H9 (cell line): ENCODE data around the gene CCDC170. TPM values are rescaled to one million over a fixed set of nuclear protein-coding genes. Genes with fewer than 3 reads are reported as not detected.

Source experiments
- DNase-seq: peaks from one replicate; pipeline ENCODE4 v3.0.0-alpha.2; 2017
- H2AFZ ChIP-seq: one replicate; pipeline ENCODE4 v1.6.1; 2013; ENCODE audit warnings: mild to moderate bottlenecking, low read length, control low read depth, moderate library complexity
- H2AK5ac ChIP-seq: 2 replicates; pipeline ENCODE4 v1.6.1; 2013; ENCODE audit warnings: low read length, control low read depth, mixed read lengths; ENCODE audit not compliant: insufficient read length
- H2BK120ac ChIP-seq: one replicate; pipeline ENCODE4 v1.6.1; 2013; ENCODE audit warnings: low read depth, mild to moderate bottlenecking, low read length, control low read depth, inconsistent platforms; ENCODE audit not compliant: poor library complexity, severe bottlenecking
- H2BK12ac ChIP-seq: 2 replicates; pipeline ENCODE4 v1.6.1; 2013; ENCODE audit warnings: low read length, control low read depth, mixed read lengths, low read depth; ENCODE audit not compliant: insufficient read length
- H2BK15ac ChIP-seq: 2 replicates; pipeline ENCODE4 v1.6.1; 2013; ENCODE audit warnings: low read depth, low read length, control low read depth
- H2BK20ac ChIP-seq: one replicate; pipeline ENCODE4 v1.6.1; 2013; ENCODE audit warnings: low read depth, mild to moderate bottlenecking, low read length, control low read depth, inconsistent platforms; ENCODE audit not compliant: poor library complexity, severe bottlenecking
- H2BK5ac ChIP-seq: 2 replicates; pipeline ENCODE4 v1.6.1; 2013; ENCODE audit warnings: low read length, control low read depth, mixed read lengths; ENCODE audit not compliant: insufficient read length
- H3K14ac ChIP-seq: 2 replicates; pipeline ENCODE4 v1.6.1; 2013; ENCODE audit warnings: low read length, control low read depth; ENCODE audit not compliant: insufficient read depth
- H3K18ac ChIP-seq: 2 replicates; pipeline ENCODE4 v1.6.1; 2013; ENCODE audit warnings: low read depth, mild to moderate bottlenecking, mixed read lengths, low read length, control low read depth; ENCODE audit not compliant: insufficient read length
- H3K23ac ChIP-seq: 2 replicates; pipeline ENCODE4 v1.6.1; 2013; ENCODE audit warnings: low read length, control low read depth, mixed read lengths, low read depth; ENCODE audit not compliant: insufficient read length
- H3K23me2 ChIP-seq: 2 replicates; pipeline ENCODE4 v1.6.1; 2013; ENCODE audit warnings: low read depth, mild to moderate bottlenecking, mixed read lengths, low read length, control low read depth; ENCODE audit not compliant: insufficient read length, poor library complexity, severe bottlenecking
- H3K27ac ChIP-seq: 2 replicates; pipeline ENCODE4 v1.5.1; 2013; ENCODE audit warnings: low read length, control low read depth, mixed read lengths, low read depth; ENCODE audit not compliant: insufficient read length
- H3K27me3 ChIP-seq: 2 replicates; pipeline ENCODE4 v1.6.1; 2013; ENCODE audit warnings: low read length, control low read depth, inconsistent platforms; ENCODE audit not compliant: insufficient read depth
- H3K4ac ChIP-seq: 2 replicates; pipeline ENCODE4 v1.6.1; 2013; ENCODE audit warnings: low read depth, mild to moderate bottlenecking, control low read depth, inconsistent platforms, low read length, moderate library complexity
- H3K4me1 ChIP-seq: 2 replicates; pipeline ENCODE4 v1.6.1; 2013; ENCODE audit warnings: low read length, control low read depth, inconsistent platforms; ENCODE audit not compliant: insufficient read depth
- H3K4me2 ChIP-seq: 2 replicates; pipeline ENCODE4 v1.6.1; 2013; ENCODE audit warnings: low read length, control low read depth, mixed read lengths; ENCODE audit not compliant: insufficient read length, insufficient read depth
- H3K56ac ChIP-seq: 2 replicates; pipeline ENCODE4 v1.6.1; 2013; ENCODE audit warnings: low read depth, mild to moderate bottlenecking, mixed read lengths, low read length, control low read depth; ENCODE audit not compliant: insufficient read length
- H3K79me1 ChIP-seq: 2 replicates; pipeline ENCODE4 v1.6.1; 2013; ENCODE audit warnings: low read depth, mild to moderate bottlenecking, moderate library complexity, low read length, control low read depth, inconsistent platforms; ENCODE audit not compliant: insufficient read depth, poor library complexity, severe bottlenecking
- H3K79me2 ChIP-seq: 2 replicates; pipeline ENCODE4 v1.6.1; 2013; ENCODE audit warnings: low read length, control low read depth, inconsistent platforms; ENCODE audit not compliant: insufficient read depth
- H3K9ac ChIP-seq: 2 replicates; pipeline ENCODE4 v1.6.1; 2013; ENCODE audit warnings: low read length, control low read depth, mixed read lengths; ENCODE audit not compliant: insufficient read length; ENCODE audit errors: extremely low read depth
- H3K9me3 ChIP-seq: one replicate; pipeline ENCODE4 v1.6.1; 2013; ENCODE audit warnings: low read depth, low read length, inconsistent platforms; ENCODE audit not compliant: control insufficient read depth
- H3T11ph ChIP-seq: one replicate; pipeline ENCODE4 v1.6.1; 2013; ENCODE audit warnings: mild to moderate bottlenecking, low read length, control low read depth, inconsistent platforms
- H4K20me1 ChIP-seq: one replicate; pipeline ENCODE4 v1.6.1; 2013; ENCODE audit not compliant: control insufficient read depth, insufficient read length, insufficient read depth
- H4K5ac ChIP-seq: 2 replicates; pipeline ENCODE4 v1.6.1; 2013; ENCODE audit warnings: low read depth, mild to moderate bottlenecking, mixed read lengths, low read length, control low read depth; ENCODE audit not compliant: insufficient read length
- H4K8ac ChIP-seq: replicated peaks from 2 replicates; pipeline ENCODE4 v1.6.1; 2013; ENCODE audit warnings: low read length, control low read depth, mixed read lengths, low read depth; ENCODE audit not compliant: insufficient read length
- H4K91ac ChIP-seq: 2 replicates; pipeline ENCODE4 v1.6.1; 2013; ENCODE audit warnings: low read depth, mild to moderate bottlenecking, moderate library complexity, mixed read lengths, low read length, control low read depth; ENCODE audit not compliant: insufficient read length
- H3K27ac Mint-ChIP-seq, 3 experiments: 2 replicates in 2 of 3; 3 replicates in 1 of 3; pipeline ENCODE4 v1.8.0; 2020 to 2021; ENCODE audit warnings: mixed read lengths in 3 of 3, mild to moderate bottlenecking in 1 of 3, moderate library complexity in 1 of 3
- H3K27me3 Mint-ChIP-seq: 2 replicates; pipeline ENCODE4 v1.8.0; 2021; ENCODE audit warnings: low read depth, mild to moderate bottlenecking, moderate library complexity, mixed read lengths
- H3K36me3 Mint-ChIP-seq, 3 experiments: 2 replicates in 2 of 3; 3 replicates in 1 of 3; pipeline ENCODE4 v1.8.0; 2020 to 2021; ENCODE audit warnings: low read depth in 3 of 3, mixed read lengths in 3 of 3; ENCODE audit not compliant: insufficient read depth in 1 of 3
- H3K4me1 Mint-ChIP-seq, 2 experiments: 2 replicates each; pipeline ENCODE4 v1.8.0; 2020; ENCODE audit warnings: mixed read lengths in 2 of 2
- H3K4me3 Mint-ChIP-seq, 2 experiments: 2 replicates in 1 of 2; 3 replicates in 1 of 2; pipeline ENCODE4 v1.8.0; 2020 to 2021; ENCODE audit warnings: mild to moderate bottlenecking in 2 of 2, mixed read lengths in 2 of 2, moderate library complexity in 1 of 2
- H3K9me3 Mint-ChIP-seq, 2 experiments: 2 replicates in 1 of 2; 3 replicates in 1 of 2; pipeline ENCODE4 v1.8.0; 2020; ENCODE audit warnings: mild to moderate bottlenecking in 2 of 2, mixed read lengths in 2 of 2, moderate library complexity in 1 of 2
- WGBS: extraction: QIAGEN DNeasy Blood & Tissue Kit; methylation state at CpG from one replicate; pipeline ENCODE4 v1.1.7; 2013; ENCODE audit warnings: missing lambda C conversion rate, low lambda C conversion rate, mixed read lengths; ENCODE audit not compliant: insufficient read length; ENCODE audit errors: extremely low coverage; 5-methylcytosine and 5-hydroxymethylcytosine counted together
- total RNA-seq: library from RNA; stranded (reverse); gene quantifications from 2 replicates; pipeline ENCODE4 v1.2.1, GENCODE V29; 2021
- TF ChIP-seq, protein P1 (sequence below): fragments of 200-600 bp; sonication (generic); conservative IDR thresholded peaks from 3 replicates; pipeline ENCODE4 v1.8.0; 2021; ENCODE audit warnings: antibody characterized with exemption, mild to moderate bottlenecking

Gene CCDC170
- total RNA-seq, 1 experiment from 2014 or later, result 0.07 TPM

DNA sequence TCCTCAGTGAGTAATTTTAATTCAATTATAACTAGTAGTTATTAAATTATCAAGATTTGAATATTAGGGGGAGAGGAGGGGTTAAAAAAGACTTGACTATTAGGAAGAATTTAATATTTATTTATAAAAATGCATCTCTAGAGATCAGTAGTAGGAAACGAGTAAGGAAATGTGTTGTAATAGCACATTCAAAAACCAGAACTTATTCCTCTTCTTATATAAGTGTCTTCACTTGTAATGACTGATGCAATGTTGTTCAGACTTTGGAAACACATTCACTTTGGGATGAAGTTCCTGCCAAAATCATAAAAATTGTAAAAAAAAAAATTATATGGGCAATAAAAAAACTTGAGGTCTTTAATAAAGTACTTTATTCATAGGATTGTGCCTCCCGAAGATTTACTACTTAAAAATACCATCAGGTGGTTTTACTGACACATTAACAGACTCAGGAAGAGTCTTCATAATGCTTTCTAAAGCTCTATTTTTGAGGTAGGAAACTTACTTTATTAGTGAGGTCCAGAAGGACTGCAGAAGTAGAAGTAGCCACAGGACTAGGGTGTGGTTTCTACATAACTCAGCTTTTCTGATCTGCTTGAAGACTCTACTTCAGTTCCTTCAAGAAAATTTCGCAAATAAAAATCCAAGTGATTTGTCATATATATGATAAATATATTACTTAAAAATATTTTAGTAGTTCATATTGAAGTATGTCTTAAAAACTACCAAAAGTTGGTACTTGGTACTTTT, 59.8 kb downstream of the CCDC170 start:
- Histone ChIP-seq H4K91ac (no peak overlapping the region), H2BK120ac (no peak overlapping the region), H2AK5ac (no peak overlapping the region), H3T11ph (no peak overlapping the region), H3K9me3 (no peaks in the 10 kb centered on the region), H2BK12ac (no peak overlapping the region), H2AFZ (no peak overlapping the region), H3K4ac (no peak overlapping the region), H3K27ac (no peak overlapping the region), H3K27me3 (no peaks in the 10 kb centered on the region), H3K14ac (no peak overlapping the region), H2BK20ac (no peak overlapping the region), H4K8ac (no peak overlapping the region), H3K9ac (no peak overlapping the region), H3K56ac (no peak overlapping the region), H2BK15ac (no peak overlapping the region), H3K79me2 (no peaks in the 10 kb centered on the region), H3K23ac (no peak overlapping the region), H3K4me1 (no peaks in the 10 kb centered on the region), H3K23me2 (no peaks in the 10 kb centered on the region), H3K18ac (no peak overlapping the region), H4K20me1 (no peaks in the 10 kb centered on the region), H4K5ac (no peak overlapping the region), H2BK5ac (no peak overlapping the region), H3K79me1 (no peaks in the 10 kb centered on the region), H3K4me2 (no peak overlapping the region)
- Mint-ChIP-seq H3K9me3 (peaks cover 5 to 11% of the 10 kb centered on the region in 2 experiments; a peak in 3 of 5 replicates), H3K36me3 (no peaks in the 10 kb centered on the region; a peak in 1 of 7 replicates), H3K4me3 (no peak overlapping the region), H3K27me3 (no peaks in the 10 kb centered on the region), H3K4me1 (no peaks in the 10 kb centered on the region), H3K27ac (no peak overlapping the region)
- no peak for DNase-seq
- no CpG with 5 or more reads among the region's 3 CpGs for WGBS
- TF ChIP-seq, protein P1, sequence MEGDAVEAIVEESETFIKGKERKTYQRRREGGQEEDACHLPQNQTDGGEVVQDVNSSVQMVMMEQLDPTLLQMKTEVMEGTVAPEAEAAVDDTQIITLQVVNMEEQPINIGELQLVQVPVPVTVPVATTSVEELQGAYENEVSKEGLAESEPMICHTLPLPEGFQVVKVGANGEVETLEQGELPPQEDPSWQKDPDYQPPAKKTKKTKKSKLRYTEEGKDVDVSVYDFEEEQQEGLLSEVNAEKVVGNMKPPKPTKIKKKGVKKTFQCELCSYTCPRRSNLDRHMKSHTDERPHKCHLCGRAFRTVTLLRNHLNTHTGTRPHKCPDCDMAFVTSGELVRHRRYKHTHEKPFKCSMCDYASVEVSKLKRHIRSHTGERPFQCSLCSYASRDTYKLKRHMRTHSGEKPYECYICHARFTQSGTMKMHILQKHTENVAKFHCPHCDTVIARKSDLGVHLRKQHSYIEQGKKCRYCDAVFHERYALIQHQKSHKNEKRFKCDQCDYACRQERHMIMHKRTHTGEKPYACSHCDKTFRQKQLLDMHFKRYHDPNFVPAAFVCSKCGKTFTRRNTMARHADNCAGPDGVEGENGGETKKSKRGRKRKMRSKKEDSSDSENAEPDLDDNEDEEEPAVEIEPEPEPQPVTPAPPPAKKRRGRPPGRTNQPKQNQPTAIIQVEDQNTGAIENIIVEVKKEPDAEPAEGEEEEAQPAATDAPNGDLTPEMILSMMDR, result no peak
